SH-SY5Y (cell line): ENCODE measurements around the gene ANKRD50.

Experiments used
- GATA2 ChIP-seq: IDR thresholded peaks from 2 replicates; pipeline ENCODE4 v1.6.1; 2011; ENCODE audit warnings: mild to moderate bottlenecking, low read depth, low read length
- GATA3 ChIP-seq: IDR thresholded peaks from 2 replicates; pipeline ENCODE4 v1.6.1; 2011; ENCODE audit warnings: low read depth, mild to moderate bottlenecking, low read length, moderate library complexity

- TF ChIP-seq GATA3 = no peak
- TF ChIP-seq GATA2 = no peak
Observed at GRCh38 chr4:124737619-124738018, 25.1 kb upstream of the ANKRD50 start.
